PC-9 (cell line): Measurements from ENCODE around the gene CYP4Z1.

Experiments
- CTCF ChIP-seq: fragments of 200-600 bp; sonication (generic); conservative IDR thresholded peaks from 2 replicates; pipeline ENCODE4 v1.6.1; 2017; ENCODE audit warnings: mixed run types, antibody characterized with exemption, mild to moderate bottlenecking, moderate library complexity
- EZH2 ChIP-seq: fragments of 200-600 bp; sonication (generic); IDR thresholded peaks from 2 replicates; pipeline ENCODE4 v1.8.0; 2017; ENCODE audit warnings: antibody characterized with exemption, low read depth

- TF ChIP-seq CTCF (no peak), EZH2 (no peak)
Observed at GRCh38 chr1:47137198-47137597, 70.2 kb downstream of the CYP4Z1 start, which contains the start of gene CYP4A22.
